Vagina (tissue), 2 donors: Measurements from ENCODE around the gene APLNR. TPM values are rescaled to one million over a fixed set of nuclear protein-coding genes. Genes with fewer than 3 reads are reported as not detected.

Experiments used
- DNase-seq, 2 donors: peaks; one replicate each; pipeline ENCODE4 v3.0.0-alpha.2; 2017; ENCODE audit errors: extremely low spot score in 2 of 2
- H3K27ac ChIP-seq: fragments of 200-600 bp; sonication (generic); one replicate; pipeline ENCODE4 v1.5.1; 2019
- H3K27me3 ChIP-seq: fragments of 200-600 bp; sonication (generic); one replicate; pipeline ENCODE4 v1.5.1; 2019
- H3K36me3 ChIP-seq, 2 donors: fragments of 200-600 bp; sonication (generic); one replicate each; pipeline ENCODE4 v1.5.1; 2017 to 2019
- H3K4me1 ChIP-seq: fragments of 200-600 bp; sonication (generic); one replicate; pipeline ENCODE4 v1.5.1; 2019
- H3K4me3 ChIP-seq, 2 donors: fragments of 200-600 bp; sonication (generic); 1 replicate in 1 of 2; 2 replicates in 1 of 2; pipeline ENCODE4 v1.5.1; 2016 to 2019
- H3K9me3 ChIP-seq: fragments of 200-600 bp; sonication (generic); one replicate; pipeline ENCODE4 v1.5.1; 2019
- POLR2A ChIP-seq, 2 donors: fragments of 450-650 bp; IDR thresholded peaks; one replicate each; pipeline ENCODE4 v1.6.1; 2017; ENCODE audit warnings: antibody characterized with exemption in 2 of 2, mild to moderate bottlenecking in 2 of 2, moderate library complexity in 2 of 2
- POLR2AphosphoS5 ChIP-seq, 2 donors: sonication (generic); formaldehyde crosslinking; IDR thresholded peaks; one replicate each; pipeline ENCODE4 v1.9.0; 2017; ENCODE audit warnings: antibody characterized with exemption in 2 of 2, mild to moderate bottlenecking in 2 of 2, low read depth in 1 of 2; ENCODE audit not compliant: insufficient read depth in 1 of 2
- intact Hi-C: fragments of 100-400 bp; cut with DNase I; formaldehyde crosslinking; loops from one replicate; pipeline ENCODE4 v1.15.1; 2023
- total RNA-seq: library from RNA; depleted of rRNA; stranded (reverse); fragments of >200 nt; gene quantifications from one replicate; pipeline ENCODE4 v1.2.3, GENCODE V29; 2016
- TF ChIP-seq, protein P1 (sequence below), 3 experiments: fragments of 450-650 bp in 2 of 3; fragments of 200-600 bp in 1 of 3; sonication (generic) in 1 of 3; IDR thresholded peaks; one replicate each; pipeline ENCODE4 v1.5.1; 2017 to 2019; ENCODE audit warnings: antibody characterized with exemption in 3 of 3, mild to moderate bottlenecking in 2 of 3, moderate library complexity in 2 of 3

APLNR gene
- total RNA-seq, 1 donor from 2014 or later, result 2.9 TPM

DNA sequence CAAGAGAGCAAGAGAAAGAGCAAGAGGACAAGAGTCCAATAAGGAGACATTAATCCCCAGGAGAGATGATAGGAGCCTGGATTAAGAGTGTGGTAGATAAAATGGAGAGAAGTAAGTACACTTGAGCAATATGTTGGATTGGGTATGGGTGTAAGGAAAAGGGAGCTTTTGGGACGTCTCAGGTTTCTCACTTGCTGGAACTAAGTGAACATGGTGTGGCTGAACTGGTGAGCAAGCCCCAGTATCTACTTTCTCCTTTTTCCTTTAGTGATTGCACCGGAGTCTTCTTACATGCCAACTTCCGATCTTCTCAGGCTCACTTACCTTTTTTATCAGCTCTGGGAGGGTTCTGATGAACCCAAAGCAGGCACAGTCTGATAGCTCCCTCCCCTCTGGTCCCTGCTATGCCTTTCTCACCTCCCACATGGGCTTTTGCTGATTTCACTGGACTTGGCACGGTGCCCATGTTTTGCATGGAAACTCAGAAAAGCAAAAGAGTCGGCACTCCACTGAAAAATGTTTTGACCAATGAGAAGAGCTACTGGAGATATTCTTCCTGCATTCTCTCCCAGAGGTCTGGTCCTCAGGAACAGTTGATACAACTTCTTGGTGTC lies 14.5 kb upstream of the APLNR start:
- no peak overlapping the region for H3K27ac ChIP-seq
- intact Hi-C loops, result no loop called here
- H3K9me3 ChIP-seq, result peaks cover under 1% of the 10 kb centered on the region
- DNase-seq, result no peak
- TF ChIP-seq POLR2AphosphoS5 (IDR thresholded peaks at IDR 0.05; ENCODE audit: insufficient read depth in 1 of 2, low read depth in 1 of 2) (no peak), POLR2A (IDR thresholded peaks at IDR 0.05) (no peak)
- TF ChIP-seq, protein P1, sequence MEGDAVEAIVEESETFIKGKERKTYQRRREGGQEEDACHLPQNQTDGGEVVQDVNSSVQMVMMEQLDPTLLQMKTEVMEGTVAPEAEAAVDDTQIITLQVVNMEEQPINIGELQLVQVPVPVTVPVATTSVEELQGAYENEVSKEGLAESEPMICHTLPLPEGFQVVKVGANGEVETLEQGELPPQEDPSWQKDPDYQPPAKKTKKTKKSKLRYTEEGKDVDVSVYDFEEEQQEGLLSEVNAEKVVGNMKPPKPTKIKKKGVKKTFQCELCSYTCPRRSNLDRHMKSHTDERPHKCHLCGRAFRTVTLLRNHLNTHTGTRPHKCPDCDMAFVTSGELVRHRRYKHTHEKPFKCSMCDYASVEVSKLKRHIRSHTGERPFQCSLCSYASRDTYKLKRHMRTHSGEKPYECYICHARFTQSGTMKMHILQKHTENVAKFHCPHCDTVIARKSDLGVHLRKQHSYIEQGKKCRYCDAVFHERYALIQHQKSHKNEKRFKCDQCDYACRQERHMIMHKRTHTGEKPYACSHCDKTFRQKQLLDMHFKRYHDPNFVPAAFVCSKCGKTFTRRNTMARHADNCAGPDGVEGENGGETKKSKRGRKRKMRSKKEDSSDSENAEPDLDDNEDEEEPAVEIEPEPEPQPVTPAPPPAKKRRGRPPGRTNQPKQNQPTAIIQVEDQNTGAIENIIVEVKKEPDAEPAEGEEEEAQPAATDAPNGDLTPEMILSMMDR (IDR thresholded peaks at IDR 0.05), result no peak
- H3K27me3 ChIP-seq, result no peaks in the 10 kb centered on the region
- no peaks in the 10 kb centered on the region for H3K36me3 ChIP-seq
- no peak overlapping the region for H3K4me3 ChIP-seq
- H3K4me1 ChIP-seq, result peaks cover 7% of the 10 kb centered on the region

DNA sequence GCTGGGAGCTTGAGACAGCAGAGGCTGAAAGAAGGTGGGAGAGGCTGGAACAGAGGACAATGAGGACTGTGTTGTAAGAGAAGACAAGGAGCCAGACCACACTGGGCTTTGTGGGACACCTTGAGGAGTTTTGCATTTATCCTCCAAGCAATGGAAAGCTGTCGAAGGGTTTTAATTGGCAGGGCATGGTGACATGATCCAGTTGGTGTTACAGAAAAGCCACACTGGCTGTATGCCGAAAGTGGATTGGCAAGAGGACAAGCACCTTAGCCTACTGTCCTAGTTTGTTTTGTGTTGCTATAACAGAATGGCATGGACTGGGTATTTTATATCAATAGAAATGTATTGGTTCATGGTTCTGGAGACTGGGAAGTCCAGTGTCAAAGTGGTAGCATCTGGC lies 14.0 kb upstream of the APLNR start:
- Histone ChIP-seq H3K36me3 (no peaks in the 10 kb centered on the region), H3K27me3 (no peaks in the 10 kb centered on the region), H3K27ac (no peak overlapping the region), H3K4me3 (no peak overlapping the region), H3K9me3 (no peaks in the 10 kb centered on the region), H3K4me1 (peaks cover 7% of the 10 kb centered on the region)
- DNase-seq, result no peak
- intact Hi-C loops, result no loop called here
- TF ChIP-seq POLR2A (IDR thresholded peaks at IDR 0.05), result no peak
- no peak for TF ChIP-seq POLR2AphosphoS5 (IDR thresholded peaks at IDR 0.05; ENCODE audit: insufficient read depth in 1 of 2, low read depth in 1 of 2)
- TF ChIP-seq, protein P1 (IDR thresholded peaks at IDR 0.05), result no peak

DNA sequence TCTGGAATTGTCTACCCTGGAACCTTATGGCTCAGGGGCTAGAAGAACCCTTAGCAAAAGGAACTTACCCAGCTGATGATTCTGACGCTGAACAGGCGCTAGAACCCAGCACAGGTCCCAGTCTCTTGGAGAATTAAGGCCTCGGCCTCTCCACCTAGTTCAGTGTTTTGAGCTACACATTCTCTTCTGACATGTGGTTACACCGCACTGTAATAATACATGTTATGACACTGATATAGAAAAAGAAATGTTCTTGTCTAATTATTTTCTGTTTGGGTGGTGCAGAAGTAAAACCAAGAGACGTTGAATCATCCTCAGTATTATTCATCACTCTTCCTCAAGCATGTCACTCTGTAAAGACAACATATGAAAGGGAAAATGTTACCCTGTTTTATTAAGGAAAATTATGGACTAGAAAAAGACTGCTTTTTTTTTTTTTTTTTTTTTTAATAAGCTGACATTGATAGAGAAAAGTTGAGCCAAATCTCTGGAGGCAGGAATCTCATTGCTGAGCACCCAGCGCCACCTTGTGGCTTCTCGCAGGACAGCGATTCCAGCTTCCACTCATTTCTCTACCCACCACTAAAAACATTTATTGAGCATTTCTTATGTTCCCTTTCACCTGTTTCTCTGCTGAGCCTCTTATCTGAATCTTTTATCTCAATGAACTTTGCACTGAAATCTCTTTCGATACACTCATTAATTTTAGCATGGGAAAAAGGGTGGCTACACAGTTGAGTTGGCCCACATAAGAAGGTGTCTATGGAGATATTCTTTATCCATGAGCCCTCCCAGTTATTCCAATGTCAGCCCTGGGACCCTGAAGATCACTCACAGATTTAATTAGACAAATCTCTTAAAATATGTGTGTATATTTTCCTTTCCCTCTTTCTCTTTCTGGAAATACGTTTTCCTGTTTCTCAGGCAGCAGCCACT lies 12.6 kb upstream of the APLNR start:
- H3K36me3 ChIP-seq, result no peaks in the 10 kb centered on the region
- no peak for DNase-seq
- TF ChIP-seq POLR2AphosphoS5 (IDR thresholded peaks at IDR 0.05; ENCODE audit: insufficient read depth in 1 of 2, low read depth in 1 of 2), result peak in 1 of 2 donors; percentile 33
- TF ChIP-seq, protein P1 (IDR thresholded peaks at IDR 0.05), result peak; percentile 47 to 82 (median 67)
- TF ChIP-seq POLR2A (IDR thresholded peaks at IDR 0.05), result no peak
- H3K4me1 ChIP-seq, result peaks cover 7% of the 10 kb centered on the region
- H3K27ac ChIP-seq, result no peak overlapping the region
- no peaks in the 10 kb centered on the region for H3K27me3 ChIP-seq
- H3K9me3 ChIP-seq, result no peaks in the 10 kb centered on the region
- intact Hi-C loops, result loop anchor here (5.0 to 10.0 kb wide), 3 partner anchors 115 to 973 kb away; no protein-coding TSS in a partner anchor
- no peak overlapping the region for H3K4me3 ChIP-seq

DNA sequence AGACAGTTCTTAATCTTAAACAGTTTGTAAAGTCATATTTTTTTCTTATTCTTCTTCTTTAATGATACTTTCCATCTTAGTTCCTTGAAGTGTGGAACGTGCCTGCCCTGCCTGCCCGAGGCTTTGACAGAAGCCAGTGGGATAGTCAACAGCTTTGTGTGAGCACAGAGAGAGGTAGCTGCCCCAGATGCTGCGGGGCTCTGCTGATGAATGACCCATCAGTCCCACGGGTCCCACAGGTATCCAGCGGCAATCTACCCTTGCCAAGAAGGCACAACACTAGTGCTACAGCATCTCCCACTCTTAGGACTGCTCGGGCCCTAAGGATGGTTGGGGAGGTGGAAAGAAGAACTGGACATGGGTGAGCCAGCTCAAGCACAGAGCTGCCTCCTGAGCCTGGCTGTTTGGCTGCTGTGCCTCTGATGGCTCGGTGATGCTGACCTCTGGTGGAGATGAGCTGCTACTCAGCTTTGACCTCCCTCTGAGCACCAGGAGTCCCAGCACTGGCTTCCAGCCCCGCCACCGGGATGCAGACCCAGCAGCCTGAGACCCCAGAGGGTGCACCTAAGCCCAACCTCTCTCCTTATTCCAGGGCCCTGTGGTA lies 11.8 kb upstream of the APLNR start:
- H3K9me3 ChIP-seq, result no peaks in the 10 kb centered on the region
- no peak for DNase-seq
- H3K36me3 ChIP-seq, result no peaks in the 10 kb centered on the region
- intact Hi-C loops, result loop anchor here (5.0 to 10.0 kb wide), 3 partner anchors 114 to 973 kb away; no protein-coding TSS in a partner anchor
- H3K27me3 ChIP-seq, result no peaks in the 10 kb centered on the region
- no peak overlapping the region for H3K27ac ChIP-seq
- H3K4me1 ChIP-seq, result peaks cover 7% of the 10 kb centered on the region
- TF ChIP-seq, protein P1 (IDR thresholded peaks at IDR 0.05), result peak in 2 of 3 experiments; percentile 30 to 53
- TF ChIP-seq POLR2A (IDR thresholded peaks at IDR 0.05), result no peak
- H3K4me3 ChIP-seq, result no peak overlapping the region
